GM18909 (cell line): ENCODE data around the gene TBC1D10B.
A peak's percentile ranks its signal among the peaks of the same experiment; 100 is the strongest.
"Not testable (repeated sequence)": the region's sequence is repeated elsewhere in the genome, so short reads cannot be mapped to it uniquely, and the experiment has no call there.

Experiments
- ATAC-seq: cut with Tn5 transposase; IDR thresholded peaks from one replicate; pipeline ENCODE4 v1.9.1; 2021; ENCODE audit warnings: mild to moderate bottlenecking; ENCODE audit not compliant: unreplicated experiment, poor library complexity

Gene TBC1D10B

DNA sequence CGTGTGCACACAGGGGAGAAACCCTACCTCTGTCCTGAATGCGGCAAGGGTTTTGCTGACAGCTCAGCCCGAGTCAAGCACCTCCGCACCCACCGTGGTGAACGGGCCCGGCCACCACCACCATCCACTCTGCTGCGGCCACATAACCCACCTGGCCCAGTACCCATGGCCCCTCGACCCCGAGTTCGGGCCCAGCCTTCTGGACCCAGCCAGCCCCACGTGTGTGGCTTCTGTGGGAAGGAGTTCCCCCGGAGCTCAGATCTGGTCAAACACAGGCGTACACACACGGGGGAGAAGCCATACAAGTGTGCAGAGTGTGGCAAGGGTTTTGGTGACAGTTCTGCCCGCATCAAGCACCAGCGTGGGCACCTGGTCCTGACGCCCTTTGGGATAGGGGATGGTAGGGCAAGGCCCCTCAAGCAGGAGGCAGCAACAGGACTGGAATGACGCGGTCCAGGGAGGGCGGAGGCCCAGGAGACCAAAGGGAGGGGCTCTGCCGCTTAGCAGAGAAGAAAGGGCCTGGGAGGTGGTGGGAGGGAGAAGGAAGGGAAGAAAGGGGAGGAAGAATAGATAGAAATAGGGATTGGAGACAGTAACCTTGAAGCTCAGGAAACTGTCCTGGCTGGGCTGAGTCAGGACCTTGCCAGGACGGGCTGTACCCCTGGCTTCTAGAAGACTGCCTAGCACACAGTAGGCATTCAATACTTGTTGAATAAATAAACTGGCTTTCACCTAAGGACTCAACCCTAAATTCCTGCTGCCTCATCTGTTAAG, 28.6 kb upstream of the TBC1D10B start:
- ATAC-seq, result no peak

DNA sequence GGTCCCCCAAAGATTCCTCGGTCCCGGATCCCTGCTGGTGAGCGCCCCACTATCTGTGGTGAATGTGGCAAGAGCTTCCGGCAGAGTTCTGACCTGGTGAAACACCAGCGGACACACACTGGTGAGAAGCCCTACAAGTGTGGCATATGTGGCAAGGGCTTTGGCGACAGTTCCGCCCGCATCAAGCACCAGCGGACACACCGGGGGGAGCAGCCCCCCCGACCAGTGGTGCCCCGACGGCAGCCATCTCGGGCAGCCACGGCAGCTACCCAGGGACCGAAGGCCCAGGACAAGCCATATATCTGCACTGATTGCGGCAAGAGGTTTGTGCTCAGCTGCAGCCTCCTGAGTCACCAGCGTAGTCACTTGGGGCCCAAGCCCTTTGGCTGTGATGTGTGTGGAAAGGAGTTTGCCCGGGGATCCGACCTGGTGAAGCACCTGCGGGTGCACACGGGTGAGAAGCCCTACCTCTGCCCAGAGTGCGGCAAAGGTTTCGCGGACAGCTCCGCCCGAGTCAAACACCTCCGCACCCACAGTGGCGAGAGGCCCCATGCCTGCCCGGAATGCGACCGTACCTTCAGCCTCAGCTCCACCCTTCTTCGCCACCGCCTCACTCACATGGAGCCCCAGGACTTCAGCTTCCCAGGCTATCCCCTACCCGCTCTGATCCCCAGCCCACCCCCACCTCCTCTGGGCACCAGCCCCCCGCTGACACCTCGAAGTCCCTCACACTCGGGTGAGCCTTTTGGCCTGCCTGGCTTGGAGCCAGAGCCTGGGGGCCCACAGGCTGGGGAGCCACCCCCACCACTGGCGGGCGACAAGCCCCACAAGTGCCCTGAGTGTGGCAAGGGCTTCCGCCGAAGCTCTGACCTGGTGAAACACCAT, 27.7 kb upstream of the TBC1D10B start:
- ATAC-seq, result no peak

DNA sequence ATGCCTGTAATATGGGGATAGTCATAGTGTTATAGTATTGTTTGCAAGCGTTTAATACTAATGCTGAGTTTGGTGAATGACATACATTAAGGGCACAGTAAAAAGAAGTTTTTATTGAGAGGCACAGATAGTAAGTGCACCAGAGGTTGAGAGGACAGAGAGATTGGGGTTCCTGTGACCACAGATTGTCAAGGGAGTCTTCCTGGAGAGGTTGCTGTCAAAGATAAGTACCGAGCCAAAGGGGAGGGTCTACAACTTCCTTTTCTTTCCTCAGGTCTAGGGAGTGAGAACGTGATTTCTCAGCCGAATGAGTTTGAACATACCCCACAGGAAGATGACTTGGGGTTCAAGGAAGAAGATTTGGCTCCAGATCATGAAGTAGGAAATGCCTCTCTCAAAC, 26.8 kb upstream of the TBC1D10B start:
- no peak for ATAC-seq

DNA sequence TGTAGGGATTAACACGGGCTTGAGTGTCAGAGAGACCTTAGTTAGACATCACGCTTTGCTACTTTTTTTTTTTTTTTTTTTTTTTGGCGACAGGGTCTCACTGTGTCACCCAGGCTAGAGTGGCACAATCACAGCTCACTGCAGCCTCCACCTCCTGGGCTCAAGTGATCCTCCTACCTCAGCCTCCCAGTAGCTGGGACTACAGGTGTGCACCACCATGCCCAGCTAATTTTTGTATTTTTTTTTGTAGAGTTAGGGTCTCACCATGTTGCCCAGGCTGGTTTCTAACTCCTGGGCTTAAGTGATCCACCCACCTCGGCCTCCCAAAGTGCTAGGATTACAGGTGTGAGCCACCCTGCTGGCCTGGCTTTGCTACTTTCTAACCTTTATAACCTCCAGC, 26.3 kb upstream of the TBC1D10B start:
- not testable (repeated sequence) for ATAC-seq

DNA sequence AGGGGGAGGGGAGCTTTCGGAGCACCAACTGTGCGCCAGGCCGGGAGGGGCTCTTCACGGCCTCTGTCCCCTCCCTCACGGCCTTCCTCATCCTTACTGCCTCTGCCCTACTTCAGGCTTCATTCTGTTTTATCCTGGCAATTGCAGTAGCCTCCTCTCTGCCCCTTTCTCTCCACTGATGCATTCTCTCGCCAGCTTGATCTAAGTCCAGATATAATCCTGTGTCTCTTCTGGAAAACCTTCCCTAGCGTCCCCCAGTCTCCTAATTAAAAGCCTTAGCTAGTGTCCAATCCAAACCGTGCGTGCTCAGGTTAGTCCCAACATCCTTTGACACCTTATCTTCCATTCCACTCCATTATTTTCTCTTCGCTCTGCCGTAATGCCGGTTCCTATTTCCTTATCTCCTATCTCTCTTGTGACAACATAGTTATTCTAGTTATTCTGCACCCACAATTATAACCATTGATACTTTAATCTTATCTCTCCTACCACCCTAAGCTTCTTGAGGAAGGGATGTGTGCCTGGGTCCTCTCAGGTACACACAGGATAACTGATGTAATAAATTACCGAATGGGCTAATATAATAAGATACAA, 25.8 kb upstream of the TBC1D10B start:
- no peak for ATAC-seq

DNA sequence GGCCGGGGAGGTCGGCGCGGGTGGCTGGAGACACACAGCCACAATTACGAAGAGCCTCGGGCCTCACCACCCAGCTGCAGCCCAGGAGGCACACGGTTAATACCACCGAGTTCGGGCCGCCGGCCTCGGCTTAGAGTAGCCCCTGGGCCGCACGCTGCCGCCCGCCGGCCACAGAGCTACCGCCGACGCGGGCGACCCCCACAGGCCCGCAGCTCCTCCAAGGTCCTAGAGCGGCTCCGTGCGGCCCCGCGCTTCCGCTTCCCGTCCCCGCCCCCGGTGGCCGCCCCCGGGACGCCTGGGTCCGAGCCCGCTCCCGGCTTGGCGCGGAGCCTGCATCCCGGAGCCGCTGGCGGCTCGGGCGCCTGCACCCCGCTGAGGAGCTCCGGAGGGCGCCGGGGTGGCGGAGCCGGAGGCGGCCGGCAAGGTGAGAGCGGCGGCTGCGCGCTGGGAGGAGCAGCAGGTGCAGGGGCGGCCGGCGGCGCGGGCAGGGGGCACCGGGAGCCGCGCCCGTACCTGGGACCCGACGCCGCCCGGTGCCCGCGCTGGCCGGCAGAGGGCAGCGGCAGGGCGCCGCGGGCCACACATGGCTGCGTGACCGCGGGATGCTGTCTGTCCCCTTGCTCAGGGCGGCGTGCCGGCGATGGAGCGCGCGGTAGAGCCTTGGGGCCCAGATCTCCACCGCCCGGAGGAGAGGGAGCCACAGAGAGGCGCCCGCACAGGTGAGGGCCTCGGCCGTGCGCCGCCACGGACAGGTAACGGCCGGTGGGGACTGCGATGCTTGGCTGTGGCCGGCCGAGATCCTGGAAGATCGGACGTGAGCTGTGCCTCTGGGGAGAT, 25.1 kb upstream of the TBC1D10B start, which contains the start of gene ZNF48:
TSS of gene ZNF48 (plus strand) at position 266 of the 837 bp plus-strand sequence. CDS start at position 641, 375 bp downstream.
- peak; percentile 66 for ATAC-seq

DNA sequence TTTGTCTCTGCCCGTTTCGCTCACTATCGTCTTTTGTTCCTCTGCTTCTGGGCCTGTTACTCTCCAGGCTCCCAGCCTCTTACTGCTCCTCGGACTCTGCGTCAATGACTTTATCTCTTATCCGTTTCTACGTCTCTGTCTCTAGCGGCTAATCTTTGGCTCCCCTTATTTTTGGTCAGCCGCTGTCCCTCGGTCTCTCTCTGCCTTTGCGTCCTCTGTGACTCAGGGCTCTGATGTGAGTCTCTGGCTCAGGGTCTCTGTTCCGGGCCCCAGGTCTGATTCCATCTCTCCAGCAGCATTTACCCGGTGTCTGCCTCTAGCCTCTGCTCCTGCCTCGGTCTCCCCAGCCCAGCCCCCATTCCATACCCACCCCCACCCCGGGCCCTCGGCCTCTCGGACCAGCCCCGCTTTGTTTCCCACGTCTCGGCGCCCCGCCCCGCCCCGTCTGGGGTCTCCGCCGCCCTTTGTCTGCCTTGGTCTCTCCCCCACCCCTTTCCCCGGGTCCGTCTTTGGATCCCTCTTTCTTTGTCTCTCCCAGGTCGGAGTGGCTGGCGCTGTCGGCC, 24.4 kb upstream of the TBC1D10B start:
- ATAC-seq, result no peak

DNA sequence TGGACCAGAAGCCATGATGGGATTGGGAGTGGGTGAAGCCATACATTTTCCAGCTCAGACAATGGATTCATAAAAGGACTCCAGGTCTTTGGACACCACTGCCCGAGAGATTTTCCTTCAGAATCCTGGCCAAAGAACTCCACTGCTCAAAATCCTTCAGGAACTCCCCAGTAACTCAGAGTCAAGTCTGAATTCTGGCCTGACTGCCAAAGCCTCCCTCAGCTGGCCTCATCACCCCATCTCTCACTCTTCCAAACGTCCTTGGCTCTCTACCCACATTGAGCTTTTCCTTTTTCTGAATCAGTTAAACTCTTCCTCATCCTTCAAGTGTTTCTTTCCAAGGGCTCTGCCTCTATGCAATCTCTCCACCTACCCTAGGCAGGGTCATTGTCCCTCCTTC, 13.2 kb upstream of the TBC1D10B start:
- no peak for ATAC-seq

DNA sequence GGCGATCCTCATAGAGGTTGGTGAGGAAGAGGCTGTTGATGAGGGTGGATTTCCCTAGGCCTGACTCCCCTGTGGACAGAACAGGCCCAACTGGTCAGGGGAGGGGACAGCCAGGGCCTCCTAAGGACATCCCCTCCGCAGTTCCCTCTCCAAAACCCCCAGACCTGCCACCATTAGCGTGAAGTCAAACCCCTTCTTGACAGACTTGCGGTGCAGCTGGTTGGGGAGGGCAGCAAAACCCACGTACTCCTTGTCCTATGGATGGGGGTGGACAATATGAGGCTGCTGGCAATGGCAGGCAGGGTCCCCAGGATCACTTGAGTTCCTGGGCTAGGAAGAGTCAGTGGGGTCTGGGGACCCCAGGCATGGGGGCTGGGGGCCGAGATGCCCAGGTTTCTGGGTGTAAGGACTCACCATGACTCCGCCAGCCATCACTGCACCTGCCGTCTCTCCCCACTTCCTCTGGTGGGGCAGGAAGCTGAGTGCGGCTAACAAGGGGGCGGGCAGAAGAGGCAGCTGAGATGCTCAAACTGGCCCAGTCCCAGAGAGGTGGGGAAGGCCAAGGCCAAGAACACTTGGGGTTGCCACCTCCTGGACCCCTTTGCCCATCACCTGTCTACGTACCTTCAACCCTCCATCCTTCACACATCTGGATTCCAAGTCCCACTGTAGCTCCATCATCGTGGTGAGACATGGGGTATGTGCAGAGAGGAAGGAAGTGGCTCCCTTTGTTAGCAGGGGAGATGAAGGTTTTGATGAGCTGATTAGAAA, 12.0 kb upstream of the TBC1D10B start, which contains the start of gene SEPTIN1:
TSS of gene SEPTIN1 (minus strand) at position 451 of the 771 bp plus-strand sequence. CDS start at position 432, 19 bp downstream.
- no peak for ATAC-seq

DNA sequence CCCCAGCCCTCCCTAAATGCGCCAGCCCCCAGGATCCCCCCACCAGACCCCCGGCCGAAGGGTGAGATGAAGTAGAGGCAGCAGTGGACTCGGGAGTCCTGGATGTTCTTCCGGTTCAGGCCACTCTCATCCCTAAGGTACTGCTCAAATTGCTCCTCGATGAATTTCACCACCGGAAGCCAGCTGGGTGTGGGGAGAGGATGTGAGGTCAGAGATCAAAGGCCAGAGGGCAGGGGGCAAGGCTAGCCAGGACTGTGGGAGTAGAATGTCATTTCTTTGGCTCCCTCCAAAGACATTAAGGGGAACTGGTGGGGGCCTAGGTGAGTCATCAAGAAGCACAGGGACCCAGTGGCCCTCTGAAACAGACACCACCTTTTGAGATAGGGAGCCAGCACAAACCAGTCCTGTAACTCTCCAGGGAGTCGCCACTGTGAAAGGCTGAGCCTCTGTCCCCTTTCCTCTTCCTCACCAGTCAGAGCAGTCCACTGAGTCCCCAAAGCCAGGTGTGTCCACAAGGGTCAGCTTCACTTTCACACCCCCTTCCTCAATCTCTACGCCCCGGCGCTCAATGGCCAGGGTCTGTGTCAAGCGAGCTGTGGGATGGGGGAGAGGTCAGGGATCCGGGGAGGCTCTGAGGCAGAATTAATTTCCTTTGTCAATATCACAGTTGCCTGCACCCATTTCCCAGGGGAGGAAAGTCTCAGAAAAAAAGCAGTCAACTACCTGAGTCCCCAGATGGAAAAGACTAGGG, 11.2 kb upstream of the TBC1D10B start:
- ATAC-seq, result no peak

DNA sequence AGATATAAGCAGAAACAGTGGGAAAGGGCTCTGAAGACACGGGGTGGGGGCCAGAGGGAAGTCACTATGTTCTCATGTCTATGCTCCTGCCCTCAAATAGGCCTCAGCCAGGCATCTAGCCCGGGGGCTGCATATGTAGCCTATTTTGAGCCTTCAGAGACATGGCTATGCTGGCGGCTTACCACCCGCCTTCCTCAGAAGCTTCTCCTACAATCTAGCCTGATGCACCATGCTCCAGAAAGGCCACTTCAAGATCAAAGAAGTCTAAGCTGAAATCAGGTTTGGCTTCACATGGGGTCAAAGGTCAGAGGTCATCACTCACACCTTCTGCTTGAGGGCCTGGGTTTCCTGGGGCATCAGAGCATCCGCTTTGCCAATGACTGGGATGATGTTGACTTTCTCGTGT, 10.5 kb upstream of the TBC1D10B start:
- ATAC-seq, result no peak

DNA sequence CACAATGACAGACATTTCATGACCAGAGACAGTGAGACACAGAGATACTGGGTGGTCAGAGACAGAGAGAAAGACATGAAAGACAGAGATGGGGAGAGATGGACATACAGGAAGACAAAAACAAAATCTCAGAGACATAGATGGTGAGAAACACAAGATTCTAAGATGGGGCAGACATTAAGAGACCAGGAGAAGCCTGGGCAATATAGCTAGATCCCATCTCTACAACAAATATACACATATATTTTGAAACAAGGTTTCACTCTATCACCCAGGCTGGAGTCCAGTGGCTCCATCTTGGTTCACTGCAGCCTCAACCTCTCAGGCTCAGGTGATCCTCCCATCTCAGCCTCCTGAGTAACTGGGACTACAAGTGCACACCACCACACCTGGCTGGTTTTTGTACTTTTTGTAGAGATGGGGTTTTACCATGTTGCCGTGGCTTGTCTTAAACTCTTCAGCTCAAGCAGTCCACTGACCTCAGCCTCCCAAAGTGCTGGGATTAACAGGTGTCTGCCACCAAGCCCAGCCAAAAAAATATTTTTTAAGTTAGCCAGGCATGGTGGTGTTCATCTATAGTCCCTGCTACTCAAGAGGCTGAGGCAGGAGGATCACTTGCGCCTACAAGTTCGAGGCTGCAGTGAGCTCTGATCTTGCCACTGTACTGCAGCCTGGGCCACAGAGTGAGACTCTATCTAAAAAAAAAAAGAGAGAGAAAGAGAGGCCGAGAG, 9.9 kb upstream of the TBC1D10B start:
- no peak for ATAC-seq

DNA sequence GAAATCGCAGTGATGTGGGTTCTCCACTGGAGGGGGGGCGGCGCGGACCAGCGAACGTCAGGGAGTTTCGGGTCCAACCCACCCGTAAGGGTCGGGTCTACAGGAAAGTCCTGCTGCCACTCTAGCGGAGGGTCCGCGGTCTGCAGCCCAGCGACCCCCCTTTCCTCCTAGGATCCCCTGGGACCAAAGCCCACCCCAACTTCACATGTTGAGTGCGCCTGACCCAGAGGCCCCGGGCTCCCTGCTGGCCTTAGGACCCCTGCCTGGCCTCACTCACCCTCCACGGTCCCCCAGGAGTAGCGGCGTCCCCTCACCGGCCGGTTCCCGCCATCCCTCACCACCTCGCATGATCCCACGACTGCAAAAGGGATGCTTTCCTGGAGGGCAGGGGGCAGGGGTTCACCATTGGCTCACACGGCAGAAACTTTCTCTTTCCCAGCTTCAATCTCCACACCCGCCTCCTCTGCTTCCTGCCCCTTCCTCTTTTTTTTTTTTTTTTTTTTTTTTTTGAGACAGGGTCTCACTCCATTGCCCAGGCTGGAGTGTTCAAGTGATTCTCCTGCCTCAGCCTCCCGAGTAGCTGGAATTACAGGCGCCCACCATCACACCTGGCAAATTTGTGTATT, 9.0 kb upstream of the TBC1D10B start:
- ATAC-seq, result no peak

DNA sequence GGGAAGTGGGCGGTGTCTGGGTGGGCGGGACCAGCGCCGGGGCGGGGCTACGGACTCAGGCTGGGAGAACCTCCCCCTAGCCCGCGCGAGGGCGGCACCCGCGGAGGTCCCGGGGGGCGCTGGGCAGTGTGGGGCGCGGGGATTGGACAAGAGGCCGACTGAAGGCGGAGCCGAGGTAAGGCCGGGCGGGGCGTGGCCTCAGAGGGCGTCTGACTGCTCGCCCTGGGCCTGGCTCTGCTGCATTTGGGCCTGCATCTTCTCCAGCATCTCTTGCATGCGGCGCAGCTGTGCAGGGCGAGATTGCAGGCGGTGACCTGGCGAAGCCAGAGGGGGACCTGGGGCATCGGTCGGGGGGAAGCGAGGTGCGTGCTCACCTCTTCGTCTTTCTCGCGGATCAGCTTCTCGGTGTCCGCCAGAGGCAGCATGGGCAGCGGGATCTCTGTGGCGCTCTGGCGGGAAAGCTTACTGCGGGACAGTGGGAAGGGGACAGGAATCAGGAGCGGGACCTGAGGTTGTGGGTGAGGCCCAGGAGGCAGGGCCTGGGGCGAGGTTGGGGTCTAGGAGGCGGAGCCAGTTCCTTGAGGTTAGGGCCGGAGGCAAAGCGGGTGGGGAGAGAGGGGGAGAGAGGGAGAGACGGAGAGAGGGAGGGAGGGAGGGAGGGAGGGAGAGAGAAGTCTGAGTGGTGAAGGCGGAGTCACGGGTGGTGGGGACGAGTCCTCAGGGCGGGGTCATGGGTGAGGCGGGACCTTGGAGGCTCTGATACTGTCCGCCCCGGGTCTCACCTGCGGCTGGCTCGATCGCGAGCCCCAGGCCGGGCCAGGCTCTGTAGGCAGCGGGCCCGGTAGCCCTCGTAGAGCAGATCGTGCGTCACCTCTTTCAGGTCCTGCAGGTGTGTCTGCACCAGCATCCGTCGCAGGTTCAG, 8.2 kb upstream of the TBC1D10B start:
- peak; percentile 80 for ATAC-seq

DNA sequence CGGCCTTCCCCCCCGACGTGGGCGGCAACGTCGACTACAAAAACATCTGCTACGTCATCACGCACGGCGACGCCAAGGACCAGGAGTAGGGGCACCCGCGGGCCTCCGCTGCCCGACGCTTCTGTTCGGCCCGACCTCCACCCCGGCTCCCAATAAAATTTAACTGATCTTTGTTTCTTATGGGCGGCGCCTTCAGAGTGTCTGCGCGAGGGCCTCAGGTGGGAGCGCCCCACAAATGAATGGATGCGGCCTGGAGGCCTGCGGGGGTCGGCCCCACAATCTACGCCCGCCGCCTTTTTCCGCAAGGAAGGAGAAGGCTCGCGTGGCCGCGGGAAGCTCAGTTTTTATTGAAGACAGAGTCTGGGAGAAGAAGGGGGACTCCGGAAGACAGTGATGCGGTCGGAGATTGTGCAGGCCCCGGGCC, 7.5 kb upstream of the TBC1D10B start:
- peak; percentile 45 for ATAC-seq
